GM23338 (cell line): ENCODE data around the gene MYO5A.

Experiments
- CREB1 ChIP-seq: fragments of 250-450 bp; sonication (Bioruptor Pico); IDR thresholded peaks from 2 replicates; pipeline ENCODE4 v1.5.0; 2020; ENCODE audit warnings: low read depth, mild to moderate bottlenecking, moderate library complexity
- EZH2 ChIP-seq: fragments of 200-600 bp; sonication (generic); IDR thresholded peaks from one replicate; pipeline ENCODE4 v1.8.0; 2017; ENCODE audit warnings: antibody characterized with exemption, mild to moderate bottlenecking, low read depth; ENCODE audit not compliant: unreplicated experiment
- EZH2phosphoT487 ChIP-seq: fragments of 200-600 bp; sonication (generic); IDR thresholded peaks from one replicate; pipeline ENCODE4 v1.8.1; 2018; ENCODE audit warnings: antibody characterized with exemption; ENCODE audit not compliant: unreplicated experiment
- POLR2AphosphoS5 ChIP-seq: IDR thresholded peaks from 2 replicates; pipeline ENCODE4 v1.6.1; 2016; ENCODE audit warnings: antibody characterized with exemption, low read depth
- STAT1 ChIP-seq: IDR thresholded peaks from one replicate; pipeline ENCODE4 v1.6.1; 2016; ENCODE audit warnings: antibody characterized with exemption; ENCODE audit not compliant: unreplicated experiment
- ZNF114 ChIP-seq: fragments of 250-450 bp; sonication (Bioruptor Pico); IDR thresholded peaks from 2 replicates; pipeline ENCODE4 v1.5.0; 2020; ENCODE audit warnings: mild to moderate bottlenecking, moderate library complexity
- TF ChIP-seq, protein P1 (sequence below): IDR thresholded peaks from one replicate; pipeline ENCODE4 v1.6.1; 2018; ENCODE audit warnings: antibody characterized with exemption; ENCODE audit not compliant: unreplicated experiment
- TF ChIP-seq, protein P2 (sequence below), 2 experiments: fragments of 200-600 bp in 1 of 2; sonication (generic) in 1 of 2; conservative IDR thresholded peaks; 2 replicates each; pipeline versions ENCODE4 v1.5.1 to v1.6.1; 2016 to 2017; ENCODE audit warnings: antibody characterized with exemption in 2 of 2, low read depth in 2 of 2, mild to moderate bottlenecking in 2 of 2, moderate library complexity in 1 of 2
- TF ChIP-seq, protein P3 (sequence below): IDR thresholded peaks from 2 replicates; pipeline ENCODE4 v1.6.1; 2016; ENCODE audit warnings: antibody characterized with exemption

DNA sequence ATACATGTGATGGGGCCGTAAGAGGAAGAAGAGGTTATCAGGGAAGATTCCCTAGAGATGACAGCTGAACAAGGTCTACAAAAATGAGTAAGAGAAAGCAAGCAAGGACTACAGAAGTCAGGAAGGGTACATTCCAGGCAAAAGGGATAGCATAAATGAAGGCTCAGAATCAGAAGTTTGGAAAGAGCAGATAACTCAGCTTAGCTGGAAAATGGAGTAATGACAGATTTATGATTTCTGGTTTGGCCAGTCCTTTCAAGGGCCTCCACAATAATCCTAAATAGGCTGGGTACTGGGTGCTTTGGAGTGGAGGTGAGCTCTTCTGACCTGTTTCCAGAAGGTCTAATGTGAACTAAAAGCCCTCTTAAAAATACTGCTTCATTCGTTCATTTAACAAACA lies 110.7 kb downstream of the MYO5A start:
- TF ChIP-seq, protein P1, sequence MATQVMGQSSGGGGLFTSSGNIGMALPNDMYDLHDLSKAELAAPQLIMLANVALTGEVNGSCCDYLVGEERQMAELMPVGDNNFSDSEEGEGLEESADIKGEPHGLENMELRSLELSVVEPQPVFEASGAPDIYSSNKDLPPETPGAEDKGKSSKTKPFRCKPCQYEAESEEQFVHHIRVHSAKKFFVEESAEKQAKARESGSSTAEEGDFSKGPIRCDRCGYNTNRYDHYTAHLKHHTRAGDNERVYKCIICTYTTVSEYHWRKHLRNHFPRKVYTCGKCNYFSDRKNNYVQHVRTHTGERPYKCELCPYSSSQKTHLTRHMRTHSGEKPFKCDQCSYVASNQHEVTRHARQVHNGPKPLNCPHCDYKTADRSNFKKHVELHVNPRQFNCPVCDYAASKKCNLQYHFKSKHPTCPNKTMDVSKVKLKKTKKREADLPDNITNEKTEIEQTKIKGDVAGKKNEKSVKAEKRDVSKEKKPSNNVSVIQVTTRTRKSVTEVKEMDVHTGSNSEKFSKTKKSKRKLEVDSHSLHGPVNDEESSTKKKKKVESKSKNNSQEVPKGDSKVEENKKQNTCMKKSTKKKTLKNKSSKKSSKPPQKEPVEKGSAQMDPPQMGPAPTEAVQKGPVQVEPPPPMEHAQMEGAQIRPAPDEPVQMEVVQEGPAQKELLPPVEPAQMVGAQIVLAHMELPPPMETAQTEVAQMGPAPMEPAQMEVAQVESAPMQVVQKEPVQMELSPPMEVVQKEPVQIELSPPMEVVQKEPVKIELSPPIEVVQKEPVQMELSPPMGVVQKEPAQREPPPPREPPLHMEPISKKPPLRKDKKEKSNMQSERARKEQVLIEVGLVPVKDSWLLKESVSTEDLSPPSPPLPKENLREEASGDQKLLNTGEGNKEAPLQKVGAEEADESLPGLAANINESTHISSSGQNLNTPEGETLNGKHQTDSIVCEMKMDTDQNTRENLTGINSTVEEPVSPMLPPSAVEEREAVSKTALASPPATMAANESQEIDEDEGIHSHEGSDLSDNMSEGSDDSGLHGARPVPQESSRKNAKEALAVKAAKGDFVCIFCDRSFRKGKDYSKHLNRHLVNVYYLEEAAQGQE, result no peak
- TF ChIP-seq, protein P2, sequence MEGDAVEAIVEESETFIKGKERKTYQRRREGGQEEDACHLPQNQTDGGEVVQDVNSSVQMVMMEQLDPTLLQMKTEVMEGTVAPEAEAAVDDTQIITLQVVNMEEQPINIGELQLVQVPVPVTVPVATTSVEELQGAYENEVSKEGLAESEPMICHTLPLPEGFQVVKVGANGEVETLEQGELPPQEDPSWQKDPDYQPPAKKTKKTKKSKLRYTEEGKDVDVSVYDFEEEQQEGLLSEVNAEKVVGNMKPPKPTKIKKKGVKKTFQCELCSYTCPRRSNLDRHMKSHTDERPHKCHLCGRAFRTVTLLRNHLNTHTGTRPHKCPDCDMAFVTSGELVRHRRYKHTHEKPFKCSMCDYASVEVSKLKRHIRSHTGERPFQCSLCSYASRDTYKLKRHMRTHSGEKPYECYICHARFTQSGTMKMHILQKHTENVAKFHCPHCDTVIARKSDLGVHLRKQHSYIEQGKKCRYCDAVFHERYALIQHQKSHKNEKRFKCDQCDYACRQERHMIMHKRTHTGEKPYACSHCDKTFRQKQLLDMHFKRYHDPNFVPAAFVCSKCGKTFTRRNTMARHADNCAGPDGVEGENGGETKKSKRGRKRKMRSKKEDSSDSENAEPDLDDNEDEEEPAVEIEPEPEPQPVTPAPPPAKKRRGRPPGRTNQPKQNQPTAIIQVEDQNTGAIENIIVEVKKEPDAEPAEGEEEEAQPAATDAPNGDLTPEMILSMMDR (conservative IDR thresholded peaks at IDR 0.05; ENCODE audit: low read depth in 2 of 2), result no peak
- TF ChIP-seq EZH2 (no peak), POLR2AphosphoS5 (no peak), EZH2phosphoT487 (no peak), ZNF114 (CRISPR knock-in tag) (no peak), STAT1 (no peak), CREB1 (CRISPR knock-in tag) (no peak)
- TF ChIP-seq, protein P3, sequence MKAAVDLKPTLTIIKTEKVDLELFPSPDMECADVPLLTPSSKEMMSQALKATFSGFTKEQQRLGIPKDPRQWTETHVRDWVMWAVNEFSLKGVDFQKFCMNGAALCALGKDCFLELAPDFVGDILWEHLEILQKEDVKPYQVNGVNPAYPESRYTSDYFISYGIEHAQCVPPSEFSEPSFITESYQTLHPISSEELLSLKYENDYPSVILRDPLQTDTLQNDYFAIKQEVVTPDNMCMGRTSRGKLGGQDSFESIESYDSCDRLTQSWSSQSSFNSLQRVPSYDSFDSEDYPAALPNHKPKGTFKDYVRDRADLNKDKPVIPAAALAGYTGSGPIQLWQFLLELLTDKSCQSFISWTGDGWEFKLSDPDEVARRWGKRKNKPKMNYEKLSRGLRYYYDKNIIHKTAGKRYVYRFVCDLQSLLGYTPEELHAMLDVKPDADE, result no peak
